ENCODE results near the gene PADI1. TPM values are rescaled to one million over a fixed set of nuclear protein-coding genes. Genes with fewer than 3 reads are reported as not detected.

The PADI1 gene
- total RNA-seq, 1 donor: 0.43 TPM

DNA sequence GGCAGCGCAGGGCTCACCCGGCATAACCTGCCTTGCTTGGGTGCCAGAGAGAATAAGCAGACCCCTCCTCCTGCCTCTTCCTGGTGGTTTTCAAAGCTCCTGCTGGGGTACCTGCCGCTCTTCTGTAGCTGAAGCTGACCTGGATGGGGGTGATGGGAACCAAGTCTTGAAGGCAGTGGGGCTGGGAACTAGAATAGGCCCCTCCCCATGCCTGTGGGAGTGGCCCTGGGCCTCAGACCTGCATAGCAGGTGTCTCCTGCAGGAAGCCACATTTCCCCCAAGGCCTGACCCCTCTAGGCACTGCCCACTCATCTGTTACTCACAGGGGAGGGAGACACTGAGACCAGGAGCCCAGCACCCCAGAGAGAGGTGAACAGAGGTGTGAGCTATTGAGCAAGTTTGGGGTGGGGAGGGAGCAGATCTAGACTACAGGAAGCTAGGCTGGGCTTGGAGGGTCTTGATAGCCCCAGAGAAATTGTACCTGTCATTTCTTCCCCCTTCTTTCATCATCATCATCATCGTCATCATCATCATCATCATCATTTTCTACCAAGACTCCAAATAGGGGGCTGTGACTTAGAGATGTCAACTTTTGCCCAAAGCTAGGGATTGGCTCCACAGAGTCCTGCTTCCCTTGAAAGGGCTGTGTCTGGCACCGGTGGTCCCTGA lies 10.1 kb downstream of the PADI1 start:
- DNase-seq (ENCODE audit: low read depth): no peak
- TF ChIP-seq, protein P1, sequence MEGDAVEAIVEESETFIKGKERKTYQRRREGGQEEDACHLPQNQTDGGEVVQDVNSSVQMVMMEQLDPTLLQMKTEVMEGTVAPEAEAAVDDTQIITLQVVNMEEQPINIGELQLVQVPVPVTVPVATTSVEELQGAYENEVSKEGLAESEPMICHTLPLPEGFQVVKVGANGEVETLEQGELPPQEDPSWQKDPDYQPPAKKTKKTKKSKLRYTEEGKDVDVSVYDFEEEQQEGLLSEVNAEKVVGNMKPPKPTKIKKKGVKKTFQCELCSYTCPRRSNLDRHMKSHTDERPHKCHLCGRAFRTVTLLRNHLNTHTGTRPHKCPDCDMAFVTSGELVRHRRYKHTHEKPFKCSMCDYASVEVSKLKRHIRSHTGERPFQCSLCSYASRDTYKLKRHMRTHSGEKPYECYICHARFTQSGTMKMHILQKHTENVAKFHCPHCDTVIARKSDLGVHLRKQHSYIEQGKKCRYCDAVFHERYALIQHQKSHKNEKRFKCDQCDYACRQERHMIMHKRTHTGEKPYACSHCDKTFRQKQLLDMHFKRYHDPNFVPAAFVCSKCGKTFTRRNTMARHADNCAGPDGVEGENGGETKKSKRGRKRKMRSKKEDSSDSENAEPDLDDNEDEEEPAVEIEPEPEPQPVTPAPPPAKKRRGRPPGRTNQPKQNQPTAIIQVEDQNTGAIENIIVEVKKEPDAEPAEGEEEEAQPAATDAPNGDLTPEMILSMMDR (IDR thresholded peaks at IDR 0.05; ENCODE audit: insufficient read depth, low read depth, low read length): no peak
- H3K4me3 ChIP-seq (ENCODE audit: low read depth, low read length): no peak overlapping the region

DNA sequence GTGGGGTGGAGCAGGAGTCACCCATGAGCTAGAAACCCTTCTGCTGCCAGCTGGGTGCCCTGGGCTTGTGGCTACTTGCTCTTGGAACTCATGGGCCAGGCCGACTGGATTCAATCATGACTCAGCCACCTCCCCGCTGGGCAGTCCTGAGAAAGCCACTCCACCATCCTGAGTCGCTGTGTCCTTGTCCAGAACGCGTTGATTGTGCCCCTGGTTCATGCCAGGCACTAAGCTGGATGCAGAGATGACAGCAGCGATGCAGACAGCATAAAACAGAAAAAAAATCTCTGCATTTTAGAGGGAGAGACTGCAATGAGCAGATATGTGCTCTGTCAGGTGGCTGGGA lies 10.6 kb downstream of the PADI1 start:
- TF ChIP-seq, protein P1 (IDR thresholded peaks at IDR 0.05; ENCODE audit: insufficient read depth, low read depth, low read length): no peak
- H3K4me3 ChIP-seq (ENCODE audit: low read depth, low read length): no peak overlapping the region
- no peak for DNase-seq (ENCODE audit: low read depth)

DNA sequence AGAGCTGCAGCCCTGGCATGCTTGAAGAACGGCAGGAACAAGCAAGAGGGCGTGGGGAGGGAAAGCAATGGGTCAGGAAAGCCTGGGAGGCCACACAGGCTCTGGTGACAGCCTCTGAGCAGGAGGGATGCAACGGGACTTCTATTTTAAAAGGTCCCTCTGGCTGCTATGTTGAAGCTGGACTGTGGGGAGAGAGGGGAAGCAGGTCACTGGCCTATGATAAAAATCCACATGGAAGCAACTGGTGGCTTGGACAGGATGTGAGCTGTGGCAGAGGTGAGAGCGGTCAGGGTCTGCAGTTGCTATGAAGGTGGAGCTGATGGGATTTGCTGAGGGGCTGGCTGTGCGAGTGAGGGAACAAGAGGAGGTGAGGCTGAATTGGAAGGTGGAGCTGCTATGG lies 11.2 kb downstream of the PADI1 start:
- DNase-seq (ENCODE audit: low read depth): no peak
- no peak overlapping the region for H3K4me3 ChIP-seq (ENCODE audit: low read depth, low read length)
- TF ChIP-seq, protein P1 (IDR thresholded peaks at IDR 0.05; ENCODE audit: insufficient read depth, low read depth, low read length): no peak

DNA sequence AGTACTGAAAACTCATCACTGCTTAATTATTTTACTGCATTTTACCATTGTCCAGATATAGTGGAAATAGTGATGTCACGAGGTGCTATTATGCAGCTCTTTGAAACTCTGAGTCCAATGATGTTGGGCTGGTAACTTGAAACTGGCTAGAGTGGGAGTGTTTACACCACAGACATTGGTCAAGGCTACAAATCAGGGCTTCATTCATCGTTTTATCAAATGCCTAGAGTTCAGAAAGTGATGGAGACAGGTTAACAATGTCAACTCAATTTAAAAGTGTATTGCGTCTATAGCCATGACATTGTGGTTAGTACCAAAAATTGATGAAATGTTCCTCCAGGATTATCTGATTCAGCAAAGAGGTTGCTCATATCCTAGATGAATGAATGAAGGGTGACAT lies 12.7 kb downstream of the PADI1 start:
- DNase-seq (ENCODE audit: low read depth): no peak
- TF ChIP-seq, protein P1 (IDR thresholded peaks at IDR 0.05; ENCODE audit: insufficient read depth, low read depth, low read length): no peak
- H3K4me3 ChIP-seq (ENCODE audit: low read depth, low read length): no peak overlapping the region

DNA sequence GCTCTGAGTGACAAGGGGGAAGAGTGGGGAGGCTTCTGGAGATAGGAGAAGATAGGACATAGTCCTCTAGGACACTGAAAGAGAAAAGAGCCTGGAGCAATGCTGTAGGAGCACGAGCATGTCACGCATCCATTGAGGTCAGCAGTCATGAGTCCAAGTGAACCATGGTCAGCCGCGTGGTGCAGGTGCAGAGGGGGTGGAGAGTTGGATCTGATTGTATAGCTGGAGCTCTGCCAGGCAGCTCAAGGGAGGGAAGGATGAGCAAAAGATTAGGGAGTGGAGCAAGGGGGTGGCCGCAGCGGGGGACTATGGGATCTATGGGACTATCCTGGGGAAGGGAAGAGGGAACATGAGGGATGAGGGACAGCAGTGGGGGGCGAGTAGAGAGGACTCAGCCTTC lies 14.0 kb downstream of the PADI1 start:
- TF ChIP-seq, protein P1 (IDR thresholded peaks at IDR 0.05; ENCODE audit: insufficient read depth, low read depth, low read length): no peak
- H3K4me3 ChIP-seq (ENCODE audit: low read depth, low read length): no peak overlapping the region
- no peak for DNase-seq (ENCODE audit: low read depth)

DNA sequence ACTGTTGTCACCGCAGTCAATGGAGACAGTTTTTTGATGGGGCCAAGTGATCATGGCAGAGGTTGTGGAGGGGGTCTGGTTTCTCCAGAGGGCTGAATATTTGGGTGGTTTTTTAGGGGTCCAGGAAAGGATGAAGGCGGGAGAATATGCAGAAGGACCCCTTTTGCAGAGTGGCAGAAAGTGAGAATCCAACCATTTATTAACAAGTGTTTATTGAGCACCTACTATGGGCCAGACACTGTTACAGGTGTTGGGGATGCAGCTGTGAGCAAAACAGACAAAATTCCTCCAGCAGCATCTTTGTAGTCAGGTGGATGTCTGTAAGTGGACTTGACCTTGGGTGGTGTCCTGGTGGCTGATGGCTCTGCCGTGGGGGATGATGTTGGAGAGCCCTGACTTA lies 15.4 kb downstream of the PADI1 start:
- H3K4me3 ChIP-seq (ENCODE audit: low read depth, low read length): no peak overlapping the region
- TF ChIP-seq, protein P1 (IDR thresholded peaks at IDR 0.05; ENCODE audit: insufficient read depth, low read depth, low read length): no peak
- no peak for DNase-seq (ENCODE audit: low read depth)

DNA sequence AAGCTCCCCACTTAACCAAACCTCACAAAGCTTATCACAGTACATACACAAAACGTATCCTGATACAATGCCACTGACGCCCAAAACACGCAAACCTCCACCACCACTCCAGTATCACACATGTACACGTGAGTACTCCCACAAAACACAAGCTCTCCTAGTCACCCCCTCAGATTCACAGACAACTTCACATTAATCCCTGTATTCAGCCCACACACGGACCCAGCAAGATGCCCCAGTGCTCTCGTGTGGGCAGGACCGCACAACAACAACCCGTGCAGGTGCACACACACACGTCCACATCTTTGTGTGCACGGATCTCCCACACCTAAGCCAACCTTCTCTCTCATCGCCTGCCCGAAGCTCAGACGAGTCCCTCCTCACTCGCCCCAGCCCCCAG lies 17.6 kb downstream of the PADI1 start:
- DNase-seq (ENCODE audit: low read depth): no peak
- TF ChIP-seq, protein P1 (IDR thresholded peaks at IDR 0.05; ENCODE audit: insufficient read depth, low read depth, low read length): no peak
- H3K4me3 ChIP-seq (ENCODE audit: low read depth, low read length): no peak overlapping the region
